Spleen (tissue), 7 donors: ENCODE measurements around the gene TRAF5.

Experiments
- CTCF ChIP-seq, 11 experiments: fragments of 200-600 bp in 7 of 11; fragments of 450-650 bp in 4 of 11; sonication (generic) in 4 of 11; IDR thresholded peaks in 8 of 11; conservative IDR thresholded peaks in 3 of 11; 1 replicate in 7 of 11; 2 replicates in 4 of 11; pipeline versions ENCODE4 v1.4.0 to v1.8.0; 2016 to 2021; ENCODE audit warnings: antibody characterized with exemption in 11 of 11, inconsistent platforms in 4 of 11, mild to moderate bottlenecking in 1 of 11
- POLR2AphosphoS5 ChIP-seq, 3 donors: sonication (generic); formaldehyde crosslinking; IDR thresholded peaks; one replicate each; pipeline ENCODE4 v1.5.1; 2017; ENCODE audit warnings: antibody characterized with exemption in 3 of 3
- donor health status: DM: no; HTN: no; CAD: no; lungs with moderate emphysema.
- donor health status: DM: no; HTN: no; CAD: no.
- donor health status: DM: no; HTN: no; CAD: no.

DNA sequence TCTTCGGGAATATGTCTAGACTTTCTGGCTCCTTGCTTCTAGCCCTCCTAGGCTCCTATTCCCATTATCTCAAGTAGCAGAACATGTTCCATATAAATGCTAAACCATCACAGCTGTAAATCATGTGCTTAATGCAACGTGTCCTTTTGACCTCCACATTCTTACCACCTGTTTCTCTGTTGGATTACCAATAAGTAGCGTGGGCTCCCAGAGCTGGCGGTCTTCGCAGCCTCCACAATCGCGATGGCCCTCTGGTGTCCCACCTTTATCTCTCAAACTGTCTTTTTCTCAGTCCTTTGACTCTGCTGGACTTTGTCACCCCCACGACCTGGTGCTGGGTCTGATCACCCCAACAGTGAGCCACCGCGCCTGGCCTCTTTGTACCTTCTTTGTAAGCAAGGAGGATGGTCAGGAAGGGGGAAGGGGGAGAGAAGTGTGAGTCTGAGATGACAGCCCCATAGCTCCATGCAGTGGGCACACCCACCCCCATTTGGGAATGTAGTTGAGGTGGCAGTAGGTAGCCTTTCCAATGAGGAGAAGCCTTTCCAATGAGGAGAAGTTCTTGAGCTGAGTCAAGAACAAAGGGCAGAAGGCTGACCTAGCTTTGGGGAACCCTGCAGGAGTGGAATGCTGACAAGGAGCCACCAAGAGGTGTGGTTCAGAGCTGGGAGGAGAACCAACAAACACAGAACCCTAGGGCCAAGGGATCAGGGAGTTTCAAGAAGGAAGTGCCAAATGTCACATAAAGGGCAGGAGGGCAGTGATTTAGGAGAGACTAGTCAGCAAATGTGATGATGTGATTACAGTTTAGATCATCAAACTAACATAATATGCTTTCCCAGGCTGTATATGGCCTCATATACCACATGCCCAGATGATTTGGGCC lies 14.2 kb downstream of the TRAF5 start:
- no peak for TF ChIP-seq POLR2AphosphoS5 (IDR thresholded peaks at IDR 0.05)
- TF ChIP-seq CTCF (IDR thresholded peaks at IDR 0.05 in 8 of 11, conservative IDR thresholded peaks at IDR 0.05 in 3 of 11) = no peak
